Heart left ventricle (tissue), 16 donors: ENCODE data around the gene MTRF1L. TPM values are rescaled to one million over a fixed set of nuclear protein-coding genes. Genes with fewer than 3 reads are reported as not detected.
A peak's percentile ranks its signal among the peaks of the same experiment; 100 is the strongest.

ENCODE experiments used
- ATAC-seq, 4 donors: fragments of 200-7000 bp; cut with Tn5 transposase; one replicate each; pipeline ENCODE4 v1.9.1; 2020 to 2022; ENCODE audit warnings: moderate library complexity in 4 of 4, mild to moderate bottlenecking in 3 of 4, moderate number of reproducible peaks in 1 of 4
- DNase-seq, 5 donors: peaks; one replicate each; pipeline ENCODE4 v3.0.0-alpha.2; 2020
- H3K27ac ChIP-seq, 12 donors: fragments of 200-600 bp; sonication (generic) in 4 of 12; one replicate each; pipeline versions ENCODE4 v1.5.0 to v1.8.0; 2016 to 2022; ENCODE audit warnings: mild to moderate bottlenecking in 2 of 12
- H3K27me3 ChIP-seq, 9 donors: fragments of 200-600 bp; sonication (generic) in 2 of 9; one replicate each; pipeline versions ENCODE4 v1.5.1 to v1.8.0; 2016 to 2022; ENCODE audit warnings: mild to moderate bottlenecking in 3 of 9
- H3K36me3 ChIP-seq, 9 donors: fragments of 200-600 bp; sonication (generic) in 2 of 9; one replicate each; pipeline versions ENCODE4 v1.5.0 to v1.8.0; 2018 to 2022; ENCODE audit warnings: mild to moderate bottlenecking in 2 of 9
- H3K4me1 ChIP-seq, 12 donors: fragments of 200-600 bp; sonication (generic) in 4 of 12; one replicate each; pipeline versions ENCODE4 v1.5.0 to v1.8.0; 2016 to 2022; ENCODE audit warnings: mild to moderate bottlenecking in 3 of 12
- H3K4me3 ChIP-seq, 12 donors: fragments of 200-600 bp; sonication (generic) in 4 of 12; one replicate each; pipeline versions ENCODE4 v1.5.0 to v1.8.0; 2017 to 2022; ENCODE audit warnings: mild to moderate bottlenecking in 9 of 12, moderate library complexity in 4 of 12
- H3K9me3 ChIP-seq, 12 donors: fragments of 200-600 bp; sonication (generic) in 4 of 12; one replicate each; pipeline versions ENCODE4 v1.5.0 to v1.8.0; 2016 to 2022; ENCODE audit warnings: mild to moderate bottlenecking in 1 of 12
- POLR2A ChIP-seq, 2 donors: fragments of 450-650 bp; IDR thresholded peaks; one replicate each; pipeline ENCODE4 v1.6.1; 2017; ENCODE audit warnings: antibody characterized with exemption in 2 of 2, mild to moderate bottlenecking in 2 of 2, moderate library complexity in 2 of 2
- WGBS, 4 donors: extraction: QIAGEN DNeasy Blood & Tissue Kit in 2 of 4; methylation state at CpG; one replicate each; pipeline versions ENCODE4 v1.1.5 to v1.1.7; 2013 to 2018; 5-methylcytosine and 5-hydroxymethylcytosine counted together
- intact Hi-C, 10 donors: fragments of 100-400 bp; cut with DNase I; formaldehyde crosslinking; loops; one replicate each; pipeline versions ENCODE4 v1.11.1 to v1.14.2; 2022
- polyA plus RNA-seq, 2 donors: library from polyadenylated mRNA; stranded (reverse); fragments of 200-250 nt; gene quantifications; one replicate each; pipeline ENCODE4 v1.2.3, GENCODE V29; 2013
- total RNA-seq, 9 donors: library from RNA; depleted of rRNA in 2 of 9; stranded (reverse); fragments of >200 nt in 2 of 9; fragmentation: NEBNext Ultra II Directional in 3 of 9; extraction: Animal tissue kit (Norgen Biotek cat#: 25700) in 3 of 9; gene quantifications; one replicate each; pipeline versions ENCODE4 v1.1.0 to v1.2.4, GENCODE V29; 2016 to 2023
- TF ChIP-seq, protein P1 (sequence below), 12 donors: fragments of 200-600 bp; sonication (generic) in 4 of 12; IDR thresholded peaks; one replicate each; pipeline versions ENCODE4 v1.5.0 to v1.8.0; 2018 to 2022; ENCODE audit warnings: antibody characterized with exemption in 12 of 12, mild to moderate bottlenecking in 5 of 12
- donor health status: ischemic (EF 13 %, LVEDD 7.1; RV severe dilation, severe dysfunction).
- donor health status: healthy with polysubstance abuse.
- donor health status: DM: no; HTN: yes; CAD: no.
- donor health status: DM: no; HTN: no; CAD: no.
- donor health status: ischemic (EF 25% LVEDD 6.9; RV normal size, moderate dysfunction).
- donor health status: ischemic (EF 25% LVEDD 5.7; RV mildly dilated, moderate dysfunction).
- donor health status: healthy.
- donor health status: DM: yes; HTN: yes; CAD: no.
- donor health status: ischemic (EF 35%, LVEDD 5.7; RV mildly dilated, moderate dysfunction).
- donor health status: nonischemic (EF 11% LVEDD 7.7; RV severe dilation, severe dysfunction).
- donor health status: DM: yes; HTN: yes; CAD: no.
- donor health status: PGD.
- donor health status: ischemic (EF 29% LVEDD 5.4; RV normal size, mild dysfunction).
- donor health status: nonischemic (EF 23%, LVEDD 6.1; RV moderate dilation, normal function).

Gene MTRF1L
- total and polyA plus RNA-seq, 11 donors: 14.8 to 33.0 (median 22.7) TPM

DNA sequence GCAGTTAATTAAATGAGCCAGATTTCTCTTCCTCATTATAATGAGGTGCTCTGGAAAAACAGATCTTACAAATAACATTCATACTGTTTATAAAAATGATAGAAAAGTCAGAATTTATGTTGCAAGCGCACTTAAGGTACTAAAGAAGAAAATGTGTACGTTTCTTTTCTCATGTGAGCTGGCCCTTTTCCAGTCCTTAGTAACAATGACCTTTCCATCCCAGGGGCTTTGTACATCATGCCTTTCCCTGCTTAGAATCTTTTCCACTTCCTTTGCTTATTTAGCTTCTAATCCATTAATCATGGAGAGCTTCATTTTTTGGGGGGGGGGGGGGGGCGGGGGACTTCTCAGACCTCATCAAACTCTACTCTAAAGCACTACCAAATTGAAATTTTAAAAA, 24.5 kb downstream of the MTRF1L start:
- Histone ChIP-seq H3K4me1 (peaks cover 4 to 60% (median 10%) of the 10 kb centered on the region in 12 donors), H3K27ac (no peak overlapping the region), H3K27me3 (no peaks in the 10 kb centered on the region), H3K4me3 (no peak overlapping the region), H3K36me3 (peaks cover 0 to 22% (median 14%) of the 10 kb centered on the region in 9 donors), H3K9me3 (no peaks in the 10 kb centered on the region)
- ATAC-seq: no peak
- intact Hi-C loops: no loop called here
- WGBS, 4 donors: 44 to 61% (median 56%) methylated on average over 3 of the region's 3 CpGs
- DNase-seq: no peak
- TF ChIP-seq, protein P1, sequence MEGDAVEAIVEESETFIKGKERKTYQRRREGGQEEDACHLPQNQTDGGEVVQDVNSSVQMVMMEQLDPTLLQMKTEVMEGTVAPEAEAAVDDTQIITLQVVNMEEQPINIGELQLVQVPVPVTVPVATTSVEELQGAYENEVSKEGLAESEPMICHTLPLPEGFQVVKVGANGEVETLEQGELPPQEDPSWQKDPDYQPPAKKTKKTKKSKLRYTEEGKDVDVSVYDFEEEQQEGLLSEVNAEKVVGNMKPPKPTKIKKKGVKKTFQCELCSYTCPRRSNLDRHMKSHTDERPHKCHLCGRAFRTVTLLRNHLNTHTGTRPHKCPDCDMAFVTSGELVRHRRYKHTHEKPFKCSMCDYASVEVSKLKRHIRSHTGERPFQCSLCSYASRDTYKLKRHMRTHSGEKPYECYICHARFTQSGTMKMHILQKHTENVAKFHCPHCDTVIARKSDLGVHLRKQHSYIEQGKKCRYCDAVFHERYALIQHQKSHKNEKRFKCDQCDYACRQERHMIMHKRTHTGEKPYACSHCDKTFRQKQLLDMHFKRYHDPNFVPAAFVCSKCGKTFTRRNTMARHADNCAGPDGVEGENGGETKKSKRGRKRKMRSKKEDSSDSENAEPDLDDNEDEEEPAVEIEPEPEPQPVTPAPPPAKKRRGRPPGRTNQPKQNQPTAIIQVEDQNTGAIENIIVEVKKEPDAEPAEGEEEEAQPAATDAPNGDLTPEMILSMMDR (IDR thresholded peaks at IDR 0.05): no peak
- no peak for TF ChIP-seq POLR2A (IDR thresholded peaks at IDR 0.05)

- DNase-seq (no peak), ATAC-seq (no peak)
- Histone ChIP-seq H3K9me3 (no peaks in the 10 kb centered on the region), H3K27me3 (no peaks in the 10 kb centered on the region), H3K27ac (no peak overlapping the region), H3K36me3 (peaks cover 0 to 27% (median 19%) of the 10 kb centered on the region in 9 donors), H3K4me1 (peaks cover 3 to 57% (median 7%) of the 10 kb centered on the region in 12 donors), H3K4me3 (no peak overlapping the region)
- intact Hi-C loops: no loop called here
- TF ChIP-seq POLR2A (IDR thresholded peaks at IDR 0.05): no peak
- TF ChIP-seq, protein P1 (IDR thresholded peaks at IDR 0.05): no peak
Observed at GRCh38 chr6:152977556-152977955, 25.0 kb downstream of the MTRF1L start.

- peaks cover 0 to 49% (median 0%) of the 10 kb centered on the region in 12 donors for H3K4me1 ChIP-seq
- H3K27me3 ChIP-seq: no peaks in the 10 kb centered on the region
- no peaks in the 10 kb centered on the region for H3K9me3 ChIP-seq
- WGBS, 4 donors: 86 to 93% (median 90%) methylated on average over 1 of the region's 1 CpG
- no peak for ATAC-seq
- no peak overlapping the region for H3K27ac ChIP-seq
- no peak for DNase-seq
- no peak overlapping the region for H3K4me3 ChIP-seq
- intact Hi-C loops: no loop called here
- TF ChIP-seq, protein P1 (IDR thresholded peaks at IDR 0.05): no peak
- TF ChIP-seq POLR2A (IDR thresholded peaks at IDR 0.05): no peak
- H3K36me3 ChIP-seq: peaks cover 0 to 35% (median 27%) of the 10 kb centered on the region in 9 donors
Observed at GRCh38 chr6:152976749-152977148, 25.8 kb downstream of the MTRF1L start.

GRCh38 chr6:152975204-152975915, 27.1 kb downstream of the MTRF1L start:
- TF ChIP-seq, protein P1 (IDR thresholded peaks at IDR 0.05): no peak
- no peak for TF ChIP-seq POLR2A (IDR thresholded peaks at IDR 0.05)
- ATAC-seq: peak in 2 of 4 donors; percentile 44 to 45
- H3K9me3 ChIP-seq: no peaks in the 10 kb centered on the region
- intact Hi-C loops: no loop called here
- H3K27ac ChIP-seq: peak overlapping the region in 1 of 12 donors; percentile 70
- no peak for DNase-seq
- H3K36me3 ChIP-seq: peaks cover 0 to 49% (median 41%) of the 10 kb centered on the region in 9 donors
- H3K27me3 ChIP-seq: no peaks in the 10 kb centered on the region
- peaks cover 0 to 36% (median 0%) of the 10 kb centered on the region in 12 donors for H3K4me1 ChIP-seq
- peak overlapping the region in 1 of 12 donors; percentile 18 for H3K4me3 ChIP-seq
- WGBS, 4 donors: 88 to 93% (median 90%) methylated on average over 4 of the region's 4 CpGs
